IPS DF 4.7 (cell line): Measurements from ENCODE around the gene MICALL1.

Source experiments
- DNase-seq: peaks from one replicate; pipeline ENCODE4 v3.0.0-alpha.2; 2013; ENCODE audit warnings: low spot score; ENCODE audit errors: extremely low read depth

Gene MICALL1

GRCh38 chr22:37904572-37905533 is 1.2 kb upstream of the MICALL1 start:
- no peak for DNase-seq

GRCh38 chr22:37906364-37907008 is 389 bp downstream of the MICALL1 start:
- DNase-seq = no peak

- DNase-seq = no peak
Observed at GRCh38 chr22:37907036-37907954, 1.2 kb downstream of the MICALL1 start.

- DNase-seq = no peak
Observed at GRCh38 chr22:37909766-37910165, 3.7 kb downstream of the MICALL1 start.

- no peak for DNase-seq
Observed at GRCh38 chr22:37910890-37911672, 5.0 kb downstream of the MICALL1 start.

- no peak for DNase-seq
Observed at GRCh38 chr22:37911697-37912096, 5.6 kb downstream of the MICALL1 start.

GRCh38 chr22:37912171-37912570 is 6.1 kb downstream of the MICALL1 start:
- DNase-seq = no peak

GRCh38 chr22:37913233-37913721 is 7.2 kb downstream of the MICALL1 start:
- no peak for DNase-seq

- no peak for DNase-seq
Observed at GRCh38 chr22:37916311-37916710, 10.2 kb downstream of the MICALL1 start.

GRCh38 chr22:37917874-37918548 is 11.9 kb downstream of the MICALL1 start:
- DNase-seq = no peak

GRCh38 chr22:37918580-37919270 is 12.6 kb downstream of the MICALL1 start:
- no peak for DNase-seq

- DNase-seq = no peak
Observed at GRCh38 chr22:37920126-37920525, 14.0 kb downstream of the MICALL1 start.

- DNase-seq = no peak
Observed at GRCh38 chr22:37922191-37922590, 16.1 kb downstream of the MICALL1 start.

- DNase-seq = no peak
Observed at GRCh38 chr22:37923927-37924326, 17.8 kb downstream of the MICALL1 start.

GRCh38 chr22:37924386-37925065 is 18.4 kb downstream of the MICALL1 start:
- DNase-seq = no peak

- DNase-seq = no peak
Observed at GRCh38 chr22:37925330-37925729, 19.2 kb downstream of the MICALL1 start.

GRCh38 chr22:37925767-37926166 is 19.7 kb downstream of the MICALL1 start:
- no peak for DNase-seq

GRCh38 chr22:37926358-37926757 is 20.3 kb downstream of the MICALL1 start:
- DNase-seq = no peak
